Activated naive CD8-positive, alpha-beta T cell treated with anti-CD3 and anti-CD28 coated beads, Interleukin-2, amount 50 U/mL, for 16 hours (primary cell): ENCODE results near the gene POLE4.

Source experiments
- DNase-seq: peaks from one replicate; pipeline ENCODE4 v3.0.0-alpha.2; 2020; ENCODE audit warnings: low read depth, low spot score

The POLE4 gene

GRCh38 chr2:74939919-74940812 is 18.3 kb upstream of the POLE4 start:
- DNase-seq = no peak

GRCh38 chr2:74941284-74941683 is 17.2 kb upstream of the POLE4 start:
- DNase-seq = no peak

- no peak for DNase-seq
Observed at GRCh38 chr2:74942263-74942662, 16.2 kb upstream of the POLE4 start.

GRCh38 chr2:74944987-74945787 is 13.3 kb upstream of the POLE4 start:
- no peak for DNase-seq

GRCh38 chr2:74945788-74946331 is 12.6 kb upstream of the POLE4 start:
- no peak for DNase-seq

GRCh38 chr2:74947703-74948102 is 10.7 kb upstream of the POLE4 start:
- no peak for DNase-seq

- DNase-seq = no peak
Observed at GRCh38 chr2:74948779-74949178, 9.7 kb upstream of the POLE4 start.

GRCh38 chr2:74951211-74951754 is 7.2 kb upstream of the POLE4 start:
- DNase-seq = no peak

- no peak for DNase-seq
Observed at GRCh38 chr2:74952575-74952974, 5.9 kb upstream of the POLE4 start.

- no peak for DNase-seq
Observed at GRCh38 chr2:74953796-74954499, 4.5 kb upstream of the POLE4 start.

- DNase-seq = no peak
Observed at GRCh38 chr2:74954500-74954874, 4.0 kb upstream of the POLE4 start.

- DNase-seq = no peak
Observed at GRCh38 chr2:74957886-74958273, 563 bp upstream of the POLE4 start.

- DNase-seq = no peak
Observed at GRCh38 chr2:74959106-74959751, 786 bp downstream of the POLE4 start.

- DNase-seq = no peak
Observed at GRCh38 chr2:74966887-74967286, 8.4 kb downstream of the POLE4 start.

- DNase-seq = no peak
Observed at GRCh38 chr2:74975016-74975415, 16.6 kb downstream of the POLE4 start.

- no peak for DNase-seq
Observed at GRCh38 chr2:74979844-74980243, 21.4 kb downstream of the POLE4 start.

GRCh38 chr2:74982577-74982976 is 24.1 kb downstream of the POLE4 start:
- no peak for DNase-seq

GRCh38 chr2:74983631-74984392 is 25.4 kb downstream of the POLE4 start:
- DNase-seq = no peak

GRCh38 chr2:74984947-74985637 is 26.6 kb downstream of the POLE4 start:
- DNase-seq = no peak
